Stimulated activated CD4-positive, alpha-beta T cell treated with anti-CD3 and anti-CD28 coated beads, TNF-alpha, amount 100 ng/mL, for 48 hours (primary cell): ENCODE measurements around the gene SLC24A3.

Experiments used
- DNase-seq, 3 donors: peaks; one replicate each; pipeline ENCODE4 v3.0.0-alpha.2; 2020; ENCODE audit warnings: low read depth in 3 of 3

The SLC24A3 gene

DNA sequence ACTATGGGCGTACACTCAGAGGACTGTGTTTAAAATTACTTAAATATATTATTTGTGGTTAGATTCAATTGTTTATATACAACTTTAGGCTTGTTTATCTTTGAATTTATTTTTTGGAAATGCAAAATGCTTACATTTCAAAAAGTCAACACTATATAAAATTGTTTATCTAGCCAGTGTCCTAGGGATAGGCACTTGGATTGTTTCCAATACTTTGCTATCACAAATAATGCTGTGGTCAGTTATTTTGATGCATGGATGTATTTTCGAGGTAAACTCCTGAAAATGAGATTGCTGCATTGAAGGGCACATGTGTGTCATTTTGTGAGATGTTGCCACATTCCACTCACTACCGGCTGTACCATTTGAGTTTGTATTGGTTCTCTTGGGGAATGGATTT is 213.9 kb downstream of the SLC24A3 start:
- DNase-seq: no peak

DNA sequence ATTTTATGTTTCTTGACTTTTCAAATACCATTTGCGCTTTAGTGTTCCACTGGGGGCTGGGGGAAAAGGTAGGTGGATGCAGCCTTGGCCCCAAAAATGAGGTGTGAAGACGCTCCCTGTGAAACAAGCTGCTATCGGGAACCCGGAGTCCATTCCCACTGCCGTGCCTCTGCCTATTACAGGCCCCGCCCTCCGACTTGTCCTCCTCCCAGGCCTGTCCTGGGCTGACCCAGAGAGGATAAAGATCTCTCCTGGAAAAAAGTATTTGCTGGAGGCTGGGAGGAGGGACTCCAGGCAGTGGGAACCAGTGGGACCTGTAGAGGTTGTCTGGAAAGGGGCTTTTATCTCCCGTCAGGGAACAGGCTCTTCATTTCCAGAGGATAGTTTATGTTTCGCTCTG is 215.0 kb downstream of the SLC24A3 start:
- no peak for DNase-seq

DNA sequence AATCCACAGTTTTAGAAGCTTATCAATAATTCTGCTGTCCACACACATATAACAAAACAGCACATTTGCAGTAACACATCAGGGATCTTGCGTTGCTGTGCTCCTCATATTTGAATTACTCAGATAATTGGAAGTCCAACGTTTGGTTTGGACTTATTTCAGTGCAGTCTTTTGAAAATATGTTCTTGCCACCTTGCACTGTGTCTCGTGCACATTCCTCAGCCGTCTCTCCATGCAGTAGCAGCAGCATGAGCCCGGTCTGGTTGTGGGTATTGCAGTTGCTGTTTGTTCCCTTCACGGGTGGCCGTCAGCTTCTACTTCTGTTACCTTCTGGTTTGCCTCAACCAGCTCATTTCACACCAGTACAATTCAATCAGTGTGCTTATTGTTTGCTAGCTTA is 215.5 kb downstream of the SLC24A3 start:
- no peak for DNase-seq

DNA sequence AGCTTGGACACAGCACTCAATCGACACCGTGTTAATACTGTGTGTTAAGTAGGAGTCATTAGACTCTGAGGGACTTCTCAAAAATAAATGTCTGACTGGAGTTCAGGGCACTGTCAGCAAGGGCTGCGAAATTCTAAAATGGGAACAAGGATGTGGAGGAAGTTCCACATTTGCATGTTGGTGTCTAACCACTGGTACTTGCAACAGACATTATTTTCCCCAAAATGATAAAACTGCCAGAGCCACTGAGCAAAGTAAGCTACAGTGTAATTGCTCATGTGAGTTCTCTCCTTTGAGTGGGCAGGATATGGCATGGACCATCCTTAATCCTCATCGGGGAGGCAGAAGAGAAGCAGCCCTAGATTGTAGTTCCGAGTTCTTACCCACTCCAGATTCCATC is 215.9 kb downstream of the SLC24A3 start:
- DNase-seq: no peak

DNA sequence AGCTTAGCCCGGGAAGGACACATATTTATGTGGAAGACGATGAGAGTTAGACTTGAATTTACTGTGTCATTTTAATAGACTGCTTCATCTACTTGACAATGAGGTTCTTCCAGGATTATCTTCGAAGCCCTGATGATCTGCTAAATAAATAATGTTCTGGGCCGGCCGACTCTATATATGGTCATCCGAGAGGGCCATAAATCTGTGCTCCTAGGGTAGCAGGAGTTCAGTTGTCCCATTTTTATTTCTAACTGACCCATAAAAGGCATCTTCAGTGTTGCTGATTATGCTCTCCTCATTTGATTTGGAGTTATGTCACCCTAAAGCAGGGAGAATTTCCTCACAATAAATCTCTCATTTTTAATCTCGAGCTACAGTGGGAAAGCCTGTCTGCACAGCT is 217.1 kb downstream of the SLC24A3 start:
- DNase-seq: no peak

DNA sequence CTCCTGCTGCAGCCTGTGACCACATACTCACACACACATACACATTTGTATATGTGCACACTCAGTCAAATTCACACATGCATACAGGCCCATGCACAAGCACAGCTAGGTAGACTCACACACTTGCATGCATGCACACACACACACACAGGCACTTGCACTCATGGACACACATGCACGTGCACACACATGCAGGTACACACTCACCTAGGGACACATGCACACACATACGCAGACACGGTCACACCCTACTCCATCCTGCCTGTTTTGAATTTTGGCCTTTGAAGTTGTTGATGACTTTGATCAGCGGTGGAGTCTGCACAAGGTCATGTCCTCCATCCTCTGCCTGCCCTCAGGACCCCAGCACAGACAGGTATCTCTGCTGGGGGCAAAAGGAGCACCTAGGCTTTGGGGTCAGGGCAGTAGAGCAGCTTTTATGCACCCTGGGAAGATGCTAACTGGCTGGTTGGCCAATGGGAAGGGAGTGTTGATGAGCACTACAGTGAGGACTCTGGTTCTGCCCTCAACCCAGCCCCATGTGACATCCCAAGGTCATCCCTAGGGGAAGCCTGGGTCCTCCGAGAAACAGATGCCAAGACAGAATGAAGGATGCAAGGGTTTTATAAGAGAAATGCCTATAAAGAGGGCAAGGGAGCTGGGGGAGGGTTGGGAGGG is 218.3 kb downstream of the SLC24A3 start:
- no peak for DNase-seq

DNA sequence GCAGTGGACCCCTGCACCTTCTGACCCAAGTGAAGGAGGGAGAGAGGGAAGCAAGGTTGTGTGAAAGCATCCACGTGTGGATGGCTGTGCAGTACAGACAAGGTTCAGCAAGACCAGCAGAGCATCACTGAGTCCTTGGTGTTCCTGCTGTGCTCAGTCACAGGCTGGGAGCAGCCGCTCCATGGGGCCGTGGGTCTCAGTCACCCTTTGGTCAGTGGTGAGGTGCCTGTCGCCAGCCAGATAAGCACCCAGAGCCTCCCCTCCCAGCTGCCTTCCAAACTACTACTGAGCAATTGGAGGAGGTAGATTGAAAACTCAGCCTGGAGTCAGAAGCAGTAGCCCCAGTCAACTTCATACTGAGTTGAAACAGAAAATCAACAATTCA is 218.9 kb downstream of the SLC24A3 start:
- DNase-seq: no peak

DNA sequence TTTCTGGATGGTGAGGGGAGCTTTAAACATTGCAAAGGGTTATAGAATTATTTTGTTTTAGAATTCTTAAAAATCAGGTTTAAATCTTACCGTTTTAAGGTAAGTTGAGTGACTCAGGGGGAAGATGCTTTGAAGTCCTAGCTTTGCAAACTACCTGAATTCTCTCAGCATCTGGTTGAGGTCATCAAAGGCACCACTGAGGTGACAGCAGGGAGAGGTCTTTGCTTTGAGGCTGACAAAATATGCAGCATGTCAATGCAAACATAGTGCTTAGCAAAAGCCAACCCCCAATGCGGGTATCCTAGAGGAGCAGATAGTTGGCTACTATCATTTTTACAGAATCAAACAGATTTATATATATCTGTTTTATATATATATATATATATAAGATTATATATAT is 219.5 kb downstream of the SLC24A3 start:
- DNase-seq: no peak

DNA sequence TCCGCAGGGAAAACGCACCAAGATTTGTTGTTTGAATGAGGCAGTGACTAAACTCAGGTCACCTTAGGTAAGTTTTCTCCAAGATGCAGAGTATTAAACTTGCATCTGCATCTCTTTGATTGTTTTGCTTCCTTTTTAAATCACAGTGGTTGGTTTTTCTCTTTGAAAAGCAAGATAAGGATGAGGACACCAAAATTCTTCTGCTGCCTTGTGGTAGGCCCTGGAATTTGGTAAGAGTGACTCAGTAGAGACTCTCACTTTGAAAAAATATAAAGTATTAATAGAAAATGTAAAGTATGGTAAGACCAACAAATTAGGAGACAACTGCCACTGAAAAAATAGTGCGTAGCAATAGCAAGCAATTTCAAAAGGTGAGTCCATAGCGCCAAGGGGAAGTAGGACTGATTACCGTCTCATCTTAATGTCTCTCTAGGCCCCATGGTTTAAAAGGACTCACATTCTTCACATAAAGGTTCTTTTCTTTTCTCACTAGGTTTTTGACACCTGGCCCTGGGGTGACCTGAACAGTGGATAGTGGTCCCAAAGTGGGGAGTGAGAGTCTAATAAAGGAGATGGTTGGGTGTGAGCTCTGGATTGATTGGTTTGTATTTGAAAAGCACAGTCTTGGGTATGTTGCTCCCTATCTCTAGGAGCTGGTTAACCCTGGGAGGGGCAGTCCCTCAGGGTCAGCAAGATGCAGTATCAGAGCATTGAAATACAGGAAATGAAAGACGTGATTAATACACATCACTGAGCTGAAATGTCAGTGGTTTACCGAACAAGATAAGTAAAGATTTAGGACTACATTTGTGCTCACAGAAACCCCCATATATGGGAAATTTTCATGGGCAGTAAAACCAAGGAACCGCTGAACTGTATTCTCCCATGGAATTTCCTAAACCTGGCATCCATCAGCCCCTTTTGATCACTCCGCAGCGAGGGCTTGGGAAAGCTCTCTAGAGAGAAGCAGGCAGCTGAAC is 221.2 kb downstream of the SLC24A3 start:
- DNase-seq: no peak

DNA sequence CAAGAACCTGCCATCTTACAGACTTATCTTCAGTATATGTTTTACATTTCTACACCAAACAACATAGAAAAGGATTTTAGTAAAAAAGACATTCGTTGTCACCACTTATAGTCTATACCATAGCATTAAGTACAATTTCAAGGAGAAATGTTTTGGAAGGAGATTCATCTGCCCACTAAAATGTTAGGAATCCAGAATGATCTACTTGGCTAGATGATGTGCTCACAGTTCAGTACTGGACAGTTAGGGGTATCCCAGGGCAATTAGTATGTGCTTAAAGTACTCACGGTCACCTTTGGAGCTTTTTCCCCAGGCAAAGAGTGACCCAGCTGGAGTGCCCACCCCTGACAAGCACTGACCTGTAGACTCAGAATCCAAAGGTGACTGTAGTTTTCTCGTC is 222.9 kb downstream of the SLC24A3 start:
- no peak for DNase-seq

DNA sequence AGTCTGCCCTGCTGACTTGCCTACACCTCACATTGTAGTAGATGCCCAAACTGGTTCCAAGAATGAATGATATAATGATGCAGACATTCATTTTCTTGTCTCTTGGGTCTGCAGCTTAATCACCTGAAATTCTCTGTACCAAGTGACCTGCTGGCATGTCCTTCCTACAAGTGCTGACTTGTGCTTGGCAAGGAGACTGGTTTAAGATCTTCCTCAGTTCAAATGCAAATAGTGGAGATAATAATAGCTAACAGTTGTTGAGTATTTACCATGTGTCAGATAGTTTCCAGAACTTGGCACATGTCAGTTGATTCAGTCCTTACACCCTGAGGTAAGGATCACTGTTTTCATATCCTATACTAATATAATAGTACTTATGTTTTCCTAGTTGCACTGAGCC is 223.4 kb downstream of the SLC24A3 start:
- no peak for DNase-seq

DNA sequence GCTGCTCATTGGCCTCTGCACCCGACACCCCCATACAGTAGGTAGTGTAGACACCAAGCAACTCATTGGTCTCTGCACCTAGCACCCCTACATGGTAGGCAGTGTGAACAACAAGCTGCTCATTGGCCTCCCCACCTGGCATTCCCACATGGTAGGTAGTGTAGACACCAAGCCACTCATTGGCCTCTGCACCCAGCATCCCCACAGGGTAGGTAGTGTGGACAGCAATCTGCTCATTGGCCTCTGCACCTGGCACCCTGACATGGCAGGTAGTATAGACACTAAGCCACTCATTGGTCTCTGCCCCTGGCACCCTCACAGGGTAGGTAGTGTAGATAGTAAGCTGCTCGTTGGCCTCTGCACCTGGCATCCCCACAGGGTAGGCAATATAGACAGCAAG is 226.0 kb downstream of the SLC24A3 start:
- DNase-seq: no peak

DNA sequence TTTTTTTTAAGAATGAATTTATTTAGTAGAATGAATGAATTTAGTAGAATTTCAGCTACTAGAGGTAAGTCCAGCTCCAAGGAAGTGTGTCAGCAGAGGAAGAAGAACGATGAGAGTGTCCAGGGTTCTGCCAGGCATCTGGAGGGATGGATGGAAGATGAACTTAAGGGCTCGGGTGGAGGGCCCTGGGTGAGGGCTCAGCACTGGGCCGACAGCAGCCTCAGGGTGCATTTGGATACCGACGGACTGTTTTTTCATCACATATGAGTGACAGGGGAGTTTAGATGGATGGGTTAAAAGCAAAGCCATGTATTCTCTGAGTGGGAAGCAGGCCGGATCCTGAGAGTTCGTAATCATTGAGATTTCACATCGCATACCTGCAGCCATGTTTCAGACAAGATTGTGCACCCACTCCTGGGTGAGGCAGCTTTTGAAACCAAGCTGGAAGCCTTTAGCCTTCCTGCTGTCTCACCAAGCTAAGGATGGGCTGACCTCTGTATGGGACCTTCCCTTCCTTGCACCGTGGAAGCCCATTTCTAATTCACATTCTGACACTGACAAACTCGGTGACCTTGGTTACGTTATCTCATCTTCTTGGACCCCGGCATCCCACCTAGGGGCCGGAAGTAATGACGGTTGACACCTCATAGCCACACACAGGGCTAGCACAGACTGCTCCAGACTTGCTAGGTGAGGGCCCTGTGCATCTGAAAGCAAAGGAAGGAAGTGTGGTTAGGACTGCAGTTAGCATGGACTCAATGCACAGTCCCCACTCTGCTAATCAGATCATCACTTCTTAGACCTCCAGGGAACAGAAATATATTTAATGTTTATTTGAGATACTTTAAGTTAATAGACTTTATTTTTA is 228.5 kb downstream of the SLC24A3 start:
- no peak for DNase-seq

DNA sequence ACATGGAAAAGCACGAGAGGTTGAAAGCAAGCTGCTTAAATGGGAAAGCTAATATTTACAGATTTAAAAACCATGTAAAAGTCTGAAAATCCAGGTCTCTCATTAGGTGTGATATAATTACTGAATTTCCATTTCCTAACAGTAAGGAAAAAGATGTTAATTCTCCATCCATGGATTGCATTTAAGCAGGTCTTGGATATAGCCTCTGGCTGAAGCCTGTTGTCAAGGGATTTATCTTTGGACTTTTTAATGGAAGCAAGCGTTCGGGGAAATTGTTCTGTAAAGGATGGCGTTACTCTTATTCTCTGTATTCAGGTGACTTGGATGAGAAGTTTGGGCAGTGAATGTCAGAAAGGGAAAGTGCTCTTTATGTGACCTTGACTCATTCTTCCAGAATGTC is 233.8 kb downstream of the SLC24A3 start:
- no peak for DNase-seq

DNA sequence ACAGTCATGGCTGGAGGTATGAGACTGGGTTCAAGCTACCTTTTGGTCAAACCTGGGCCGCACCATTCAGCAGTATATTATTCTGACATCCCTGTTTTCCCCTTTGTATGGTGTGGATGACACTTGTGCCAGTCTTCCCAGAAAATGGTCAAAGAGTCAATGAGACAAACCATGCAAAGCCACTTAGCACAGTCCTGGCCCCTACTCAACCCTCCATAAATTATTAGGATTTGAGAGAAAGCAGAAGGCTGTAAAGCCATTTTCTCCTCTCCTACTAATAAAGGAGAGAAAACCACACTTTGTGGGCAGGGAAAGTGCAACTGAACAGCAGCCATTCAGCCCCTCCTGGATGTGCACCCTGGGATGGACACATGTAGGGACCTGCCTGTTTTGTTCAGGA is 236.2 kb downstream of the SLC24A3 start:
- no peak for DNase-seq

DNA sequence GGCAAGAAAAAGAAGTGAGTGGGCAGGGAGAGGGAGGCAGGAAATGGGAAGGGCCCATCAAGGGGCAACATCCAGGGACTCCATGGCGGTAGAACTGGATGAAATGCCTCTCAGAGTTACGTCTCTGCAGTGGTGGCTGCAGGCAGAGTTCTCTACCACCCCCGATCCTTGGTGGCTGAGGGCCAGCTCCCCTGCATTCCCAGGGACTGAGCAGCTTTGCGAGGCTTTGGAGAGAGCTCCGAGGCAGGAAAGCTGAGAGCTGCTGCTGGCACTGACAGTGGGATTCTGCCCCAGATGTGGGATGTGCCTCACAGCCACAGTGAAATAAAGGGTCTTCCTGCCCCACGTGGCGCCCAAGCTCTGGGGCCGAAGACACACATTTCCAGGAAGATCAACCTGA is 236.6 kb downstream of the SLC24A3 start:
- DNase-seq: no peak

DNA sequence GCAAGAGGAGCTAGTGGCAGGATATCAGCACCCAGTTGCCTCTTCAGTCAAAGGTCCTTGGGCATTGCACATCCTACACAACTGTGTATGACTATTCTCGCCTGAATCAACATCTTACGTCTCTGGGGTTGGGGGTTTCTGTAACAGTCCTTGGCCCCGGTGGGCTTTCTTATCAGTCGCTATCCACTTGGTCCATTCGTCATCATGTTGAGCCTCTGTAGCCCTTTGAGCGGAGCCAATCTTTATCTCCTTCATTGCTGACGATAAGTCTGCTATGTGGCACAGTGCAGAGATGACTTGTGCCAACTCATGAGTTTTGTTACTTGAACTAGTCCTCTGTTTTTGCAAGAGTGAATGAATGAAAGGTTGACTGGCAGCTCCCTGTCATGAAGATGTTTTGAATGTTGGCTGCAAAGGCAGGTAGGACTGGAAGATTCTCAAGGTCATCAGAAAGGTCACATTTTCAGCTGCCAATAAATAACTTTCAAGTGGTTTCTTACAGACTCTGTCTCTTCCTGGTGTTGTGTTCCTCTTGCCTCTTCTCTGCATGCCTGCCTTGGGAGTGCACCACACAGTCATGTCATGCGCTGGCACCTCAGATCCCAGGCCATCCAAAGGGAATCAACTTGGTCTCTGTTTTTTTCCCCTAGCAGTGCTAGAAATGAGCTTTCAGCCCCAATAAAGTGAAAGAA is 238.9 kb downstream of the SLC24A3 start:
- DNase-seq: no peak

DNA sequence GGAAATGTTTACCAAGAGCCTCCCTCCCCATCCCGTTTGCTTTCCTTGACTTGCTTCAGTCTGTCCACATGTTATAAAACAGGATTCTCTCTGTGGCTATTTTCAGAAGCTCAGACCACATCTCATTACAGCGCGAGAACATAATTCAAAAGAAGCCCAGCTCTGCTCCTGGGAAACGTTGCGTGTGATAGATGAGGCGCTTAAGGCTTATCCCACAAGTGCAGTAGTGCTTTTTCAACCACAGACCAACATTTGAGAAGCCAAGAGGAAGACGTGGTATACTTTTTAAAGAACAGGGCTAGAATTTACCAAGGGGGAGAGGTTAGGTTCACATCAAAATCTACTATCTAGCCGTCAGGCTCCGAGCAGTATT is 239.5 kb downstream of the SLC24A3 start:
- no peak for DNase-seq

DNA sequence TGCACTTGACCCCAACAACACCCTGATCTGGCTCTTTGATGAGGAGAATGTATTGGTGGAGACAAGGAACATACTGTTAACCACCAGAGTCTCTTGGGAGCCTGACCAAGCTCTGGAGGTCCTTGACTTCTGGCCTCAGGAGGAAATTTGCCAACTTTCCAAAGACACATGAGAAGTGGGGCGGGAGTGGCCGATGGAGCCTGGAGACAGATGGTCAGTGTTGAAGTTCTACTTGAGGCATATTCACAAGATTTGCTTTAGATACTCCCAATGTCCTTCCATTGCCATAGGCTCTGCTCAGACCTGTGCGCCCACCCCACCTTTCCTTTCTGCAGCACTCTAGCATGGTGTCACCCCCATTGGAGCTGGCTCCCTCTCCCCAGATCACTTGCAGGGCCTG is 241.0 kb downstream of the SLC24A3 start:
- DNase-seq: no peak

DNA sequence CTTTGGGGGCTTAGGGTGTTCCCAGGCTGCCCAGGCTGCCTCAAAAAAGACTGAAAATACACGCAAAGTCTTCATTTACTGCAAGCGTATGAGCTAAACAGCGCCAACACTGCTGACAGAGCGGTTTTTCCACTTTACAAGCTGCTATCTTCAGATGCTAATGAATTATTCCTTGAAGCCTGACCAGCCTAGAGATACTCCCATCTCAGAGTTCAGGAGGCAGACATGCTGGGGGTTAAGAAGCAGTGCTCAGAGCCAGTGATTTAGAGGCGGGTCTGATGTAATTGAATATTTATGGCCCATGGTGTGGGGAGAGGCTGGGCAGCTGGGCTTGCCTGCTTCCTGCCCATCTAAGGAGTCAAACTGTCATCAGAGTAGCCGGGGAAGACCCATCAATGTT is 241.4 kb downstream of the SLC24A3 start:
- no peak for DNase-seq

DNA sequence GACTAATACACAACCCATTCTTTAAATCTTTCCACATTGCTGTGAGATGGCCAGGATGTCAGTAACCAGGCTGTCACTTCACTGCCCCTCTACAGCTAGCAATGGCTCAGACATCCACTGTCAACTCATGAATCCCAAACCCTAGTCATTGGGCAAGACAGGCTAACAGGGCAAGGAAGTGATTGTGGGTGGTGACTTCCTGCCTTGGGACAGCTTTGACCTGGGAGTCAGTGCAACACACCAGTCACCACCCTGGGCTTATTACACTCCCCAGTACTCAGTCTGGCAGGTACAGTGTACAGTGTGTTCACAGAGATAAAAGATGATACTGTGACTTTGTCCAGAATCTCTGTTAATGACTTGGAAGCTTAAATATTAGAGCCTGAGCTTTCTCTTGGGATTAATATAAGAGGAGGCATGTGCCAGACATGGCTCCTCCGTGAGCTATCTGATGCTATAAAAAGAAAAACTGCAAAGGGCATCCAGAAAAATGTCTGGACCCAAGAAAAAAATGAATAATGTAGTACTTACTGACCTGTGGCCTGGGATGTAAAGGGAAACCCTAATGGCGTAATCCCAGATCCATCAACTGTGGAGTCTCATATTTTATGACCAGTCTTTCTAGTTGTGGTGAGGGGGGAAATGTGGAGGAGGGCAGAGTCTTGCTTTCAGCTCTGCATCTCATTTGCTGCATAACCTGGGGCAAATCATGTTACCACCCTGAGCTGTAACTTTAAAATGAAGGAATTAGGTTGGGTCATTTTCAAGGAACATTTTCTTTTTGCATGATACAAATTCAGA is 244.4 kb downstream of the SLC24A3 start:
- DNase-seq: no peak
